Measurements from ENCODE around the gene PLA2G15.

Gene PLA2G15

DNA sequence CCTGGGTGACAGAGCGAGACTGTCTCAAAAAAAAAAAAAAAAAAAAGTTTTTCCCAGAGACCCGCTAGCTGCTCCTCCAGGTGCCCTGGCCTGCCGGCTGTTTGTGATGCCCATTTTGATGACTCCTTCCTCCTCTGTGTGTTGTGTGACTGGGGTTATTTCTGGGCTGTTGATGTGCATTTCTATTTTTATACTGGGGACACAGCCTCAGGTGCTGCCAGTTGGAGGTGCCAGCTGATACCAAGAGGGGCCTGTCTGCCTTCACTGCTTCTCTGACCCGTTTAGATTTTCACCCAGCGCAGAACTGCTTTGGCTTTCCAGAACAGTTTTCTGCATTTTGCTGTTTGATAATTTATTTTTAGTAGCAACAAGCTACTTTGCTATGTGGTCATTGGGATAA, 6.7 kb downstream of the PLA2G15 start:
- in situ Hi-C loops (cut with MboI; ENCODE audit: low sequenced_read_pairs) = no loop called here

DNA sequence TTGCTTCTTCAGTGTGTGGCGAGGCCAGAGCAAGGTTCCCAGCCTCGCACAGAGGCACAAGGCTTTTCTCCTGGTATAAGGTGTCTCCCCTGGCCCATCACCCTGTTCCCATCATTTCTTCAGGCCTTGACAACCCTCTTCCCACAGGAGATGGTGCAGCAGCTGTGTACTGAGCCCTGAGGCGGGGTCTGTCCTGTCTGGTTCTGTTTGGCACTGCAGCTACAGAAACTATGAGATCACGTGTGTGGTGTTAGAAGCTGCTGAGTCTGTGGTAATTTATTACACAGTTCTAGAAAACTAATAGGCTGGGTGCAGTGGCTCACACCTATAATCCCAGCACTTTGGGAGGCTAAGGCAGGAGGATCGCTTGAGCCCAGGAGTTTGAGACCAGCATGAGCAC, 7.2 kb downstream of the PLA2G15 start:
- in situ Hi-C loops (cut with MboI; ENCODE audit: low sequenced_read_pairs) = no loop called here

DNA sequence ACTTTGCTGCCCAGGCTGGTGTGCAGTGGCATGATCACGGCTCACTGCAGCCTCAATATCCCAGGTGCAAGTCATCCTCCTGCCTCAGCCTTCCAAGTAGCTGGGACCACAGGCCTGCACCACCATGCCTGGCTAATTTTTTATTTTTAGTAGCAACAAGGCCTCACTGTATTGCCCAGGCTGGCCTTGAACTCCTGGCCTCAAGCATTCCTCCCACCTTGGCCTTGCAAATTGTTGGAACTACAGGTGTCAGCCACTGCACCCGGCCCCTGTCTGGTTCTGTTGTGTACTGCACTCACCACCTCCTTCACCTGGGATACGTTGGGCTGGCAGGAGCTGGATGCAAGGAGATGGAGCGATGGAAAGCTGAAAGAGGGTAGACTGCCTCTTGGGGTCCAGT, 8.5 kb downstream of the PLA2G15 start:
- in situ Hi-C loops (cut with MboI; ENCODE audit: low sequenced_read_pairs) = no loop called here

DNA sequence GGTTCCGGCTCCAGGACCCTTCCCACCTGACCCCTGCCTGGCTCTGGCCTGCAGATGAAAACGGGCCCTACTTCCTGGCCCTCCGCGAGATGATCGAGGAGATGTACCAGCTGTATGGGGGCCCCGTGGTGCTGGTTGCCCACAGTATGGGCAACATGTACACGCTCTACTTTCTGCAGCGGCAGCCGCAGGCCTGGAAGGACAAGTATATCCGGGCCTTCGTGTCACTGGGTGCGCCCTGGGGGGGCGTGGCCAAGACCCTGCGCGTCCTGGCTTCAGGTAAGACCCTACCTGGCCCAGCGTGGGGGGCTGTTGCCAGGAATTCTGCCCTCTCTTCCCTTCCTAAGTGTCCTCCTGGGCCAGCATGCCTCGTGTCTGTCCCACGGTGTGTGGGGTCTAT, 10.5 kb downstream of the PLA2G15 start:
- in situ Hi-C loops (cut with MboI; ENCODE audit: low sequenced_read_pairs) = loop anchor here (5.0 kb wide), 1 partner anchor 72 kb away; no protein-coding TSS in a partner anchor

DNA sequence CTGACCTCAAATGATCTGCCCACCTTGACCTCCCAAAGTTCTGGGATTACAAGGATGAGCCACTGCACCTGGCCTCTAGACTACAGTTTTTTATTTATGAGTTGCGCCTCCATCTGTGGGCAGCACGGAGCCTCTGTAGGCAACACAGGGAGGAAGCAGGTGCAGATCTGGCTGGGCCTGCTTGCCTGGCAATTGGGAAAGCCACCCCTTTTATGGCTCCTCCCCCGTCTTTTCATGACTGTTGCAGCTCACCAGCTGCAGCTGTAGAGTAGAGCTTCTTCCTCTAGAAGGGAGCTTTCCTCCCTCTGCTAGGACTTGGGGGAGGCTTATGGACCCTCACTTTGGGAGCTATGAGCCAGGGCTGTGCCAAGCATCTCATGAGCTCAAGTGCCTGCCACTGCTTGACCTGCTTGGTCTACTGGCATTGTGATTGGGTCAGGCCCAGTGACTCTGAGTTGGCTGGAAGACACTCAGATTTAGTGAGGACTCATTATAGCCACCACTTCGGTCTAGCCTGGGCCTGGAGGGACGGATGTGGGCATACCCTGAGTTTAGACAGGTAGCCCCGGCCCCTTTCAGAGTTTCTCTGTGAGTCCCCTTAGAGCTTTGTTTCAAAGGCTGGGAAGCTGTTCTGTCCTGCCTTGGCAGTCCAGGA, 12.2 kb downstream of the PLA2G15 start:
- in situ Hi-C loops (cut with MboI; ENCODE audit: low sequenced_read_pairs) = loop anchor here (5.0 kb wide), 1 partner anchor 70 kb away; no protein-coding TSS in a partner anchor

DNA sequence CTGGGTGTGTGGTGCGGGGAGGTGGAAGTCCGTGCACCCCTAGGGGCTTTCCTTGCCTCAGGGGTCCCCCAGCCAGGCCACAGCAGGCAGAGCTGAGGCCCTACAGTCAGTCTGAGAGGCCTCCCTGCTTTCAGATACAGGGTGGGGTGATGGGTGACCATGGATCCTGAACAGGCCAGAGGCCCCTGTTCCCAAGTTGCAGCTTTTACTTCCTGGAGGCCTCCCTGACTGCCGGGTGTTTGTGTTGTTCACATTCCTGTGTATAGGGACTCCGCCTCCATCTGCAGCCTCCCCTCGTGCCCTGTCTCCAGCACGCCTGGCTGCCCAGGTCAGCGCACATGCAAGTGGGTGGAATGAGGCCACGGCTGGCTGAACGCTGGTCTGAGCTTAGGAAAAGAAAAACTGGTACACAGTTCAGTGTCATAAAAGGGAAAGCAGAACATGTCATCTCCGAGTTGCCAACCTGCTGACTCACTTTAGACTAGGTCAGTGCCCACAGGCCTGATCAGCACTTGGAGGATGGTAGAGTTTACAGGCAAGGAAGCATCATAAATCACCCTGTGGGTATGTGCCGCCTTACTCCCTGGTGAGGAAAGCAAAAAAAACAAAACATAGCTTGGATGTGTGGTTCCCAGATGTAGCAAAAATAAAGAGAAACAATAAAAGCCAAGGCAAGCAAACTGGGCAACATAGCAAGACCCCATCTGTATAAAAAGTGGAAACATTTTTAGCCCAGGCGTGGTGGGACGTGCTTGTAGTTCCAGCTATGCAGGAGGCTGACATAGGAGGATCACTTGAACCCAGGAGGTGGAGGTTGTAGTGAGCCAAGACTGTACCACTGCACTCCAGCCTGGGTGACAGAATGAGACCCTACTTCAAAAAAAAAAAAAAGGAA, 13.0 kb downstream of the PLA2G15 start:
- in situ Hi-C loops (cut with MboI; ENCODE audit: low sequenced_read_pairs) = loop anchor here (5.0 kb wide), 1 partner anchor 69 kb away; no protein-coding TSS in a partner anchor

DNA sequence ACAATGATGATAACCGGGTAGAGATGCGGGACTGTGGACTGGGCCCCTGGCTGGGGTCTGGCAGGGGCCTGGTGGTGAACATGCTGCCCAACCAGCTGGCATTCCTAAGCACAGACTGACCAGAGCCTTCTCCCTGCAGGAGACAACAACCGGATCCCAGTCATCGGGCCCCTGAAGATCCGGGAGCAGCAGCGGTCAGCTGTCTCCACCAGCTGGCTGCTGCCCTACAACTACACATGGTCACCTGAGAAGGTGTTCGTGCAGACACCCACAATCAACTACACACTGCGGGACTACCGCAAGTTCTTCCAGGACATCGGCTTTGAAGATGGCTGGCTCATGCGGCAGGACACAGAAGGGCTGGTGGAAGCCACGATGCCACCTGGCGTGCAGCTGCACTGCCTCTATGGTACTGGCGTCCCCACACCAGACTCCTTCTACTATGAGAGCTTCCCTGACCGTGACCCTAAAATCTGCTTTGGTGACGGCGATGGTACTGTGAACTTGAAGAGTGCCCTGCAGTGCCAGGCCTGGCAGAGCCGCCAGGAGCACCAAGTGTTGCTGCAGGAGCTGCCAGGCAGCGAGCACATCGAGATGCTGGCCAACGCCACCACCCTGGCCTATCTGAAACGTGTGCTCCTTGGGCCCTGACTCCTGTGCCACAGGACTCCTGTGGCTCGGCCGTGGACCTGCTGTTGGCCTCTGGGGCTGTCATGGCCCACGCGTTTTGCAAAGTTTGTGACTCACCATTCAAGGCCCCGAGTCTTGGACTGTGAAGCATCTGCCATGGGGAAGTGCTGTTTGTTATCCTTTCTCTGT, 14.0 kb downstream of the PLA2G15 start:
- in situ Hi-C loops (cut with MboI; ENCODE audit: low sequenced_read_pairs) = loop anchor here (5.0 kb wide), 1 partner anchor 68 kb away; no protein-coding TSS in a partner anchor

DNA sequence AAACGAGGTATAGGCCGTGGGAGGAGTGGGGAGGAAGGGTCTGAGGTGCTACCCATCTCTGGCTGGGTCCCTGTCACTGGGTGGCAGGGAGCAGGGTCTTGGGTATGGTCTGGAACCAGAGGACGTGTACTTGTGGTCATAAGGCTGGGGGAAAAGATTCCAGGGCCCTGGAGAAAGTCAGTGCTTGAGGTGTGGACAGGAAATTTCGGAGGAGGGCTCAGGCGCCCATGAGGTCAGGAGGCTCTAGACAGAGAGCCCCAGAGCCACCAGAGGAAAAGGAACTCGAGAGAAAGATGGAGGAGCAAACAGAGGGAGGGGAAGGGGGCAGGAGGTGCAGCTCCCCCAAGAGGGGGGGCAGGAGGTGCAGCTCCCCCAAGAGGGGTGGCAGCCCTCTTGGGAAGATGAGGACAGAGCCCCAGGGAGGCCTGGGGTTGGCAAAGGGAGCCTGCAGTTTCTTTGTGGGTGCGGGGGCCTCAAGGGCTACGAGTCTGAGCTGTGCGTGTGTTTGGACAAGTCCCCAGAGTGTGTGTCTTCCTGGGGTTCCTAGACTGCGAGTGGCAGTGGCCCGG, 18.5 kb downstream of the PLA2G15 start:
- in situ Hi-C loops (cut with MboI; ENCODE audit: low sequenced_read_pairs) = no loop called here

DNA sequence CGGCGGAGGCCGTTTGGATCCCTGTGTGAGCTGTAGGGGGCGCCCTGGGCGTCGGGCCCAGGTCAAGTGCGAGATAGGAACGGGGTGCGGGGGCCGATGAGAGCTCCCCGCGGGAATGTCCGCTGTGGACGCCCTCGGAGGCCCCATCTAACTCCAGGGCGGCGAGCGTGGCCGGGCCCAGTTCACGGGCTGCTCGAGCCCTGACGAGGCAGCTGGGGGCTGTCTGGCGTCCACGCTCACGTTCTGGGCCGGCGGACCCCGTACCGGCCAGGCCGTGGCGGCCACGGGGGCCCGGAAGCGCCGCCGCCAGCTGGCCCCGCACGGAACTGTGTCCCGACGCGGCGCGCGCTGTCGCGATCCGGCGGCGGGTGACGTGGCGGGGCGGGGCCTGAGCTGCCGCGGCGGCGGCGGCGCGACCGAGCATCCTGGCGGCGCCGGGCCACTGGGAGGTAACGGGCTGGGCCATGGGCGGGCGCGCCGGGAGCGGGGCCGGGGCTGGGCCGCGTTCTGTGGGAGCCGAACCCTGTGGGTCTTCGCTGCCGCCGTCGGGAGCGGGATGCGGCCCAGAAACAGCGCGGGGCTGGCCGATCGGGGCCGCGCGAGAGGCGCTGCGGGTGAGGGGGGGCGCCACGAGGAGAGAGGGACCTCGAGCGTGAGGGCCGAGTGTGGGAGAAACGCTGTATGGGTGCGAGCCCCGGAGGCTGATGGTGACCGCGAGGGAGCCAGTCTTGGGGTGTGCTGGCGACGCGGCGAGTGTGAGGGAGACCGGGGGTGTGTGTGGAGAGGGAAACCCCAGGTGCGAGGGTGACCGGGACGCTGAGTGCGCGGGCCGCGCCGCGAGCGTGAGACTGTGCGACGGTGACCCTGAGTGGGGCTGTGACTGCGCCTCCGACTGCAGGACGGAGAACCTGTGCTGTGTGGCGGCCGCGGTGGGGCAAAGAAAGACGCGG, 19.2 kb downstream of the PLA2G15 start, which contains the start of gene SLC7A6:
Gene SLC7A6 (plus strand): TSS at position 399 of the 950 bp plus-strand sequence. CDS start 10,201 bp downstream, outside the sequence.
- in situ Hi-C loops (cut with MboI; ENCODE audit: low sequenced_read_pairs) = no loop called here

DNA sequence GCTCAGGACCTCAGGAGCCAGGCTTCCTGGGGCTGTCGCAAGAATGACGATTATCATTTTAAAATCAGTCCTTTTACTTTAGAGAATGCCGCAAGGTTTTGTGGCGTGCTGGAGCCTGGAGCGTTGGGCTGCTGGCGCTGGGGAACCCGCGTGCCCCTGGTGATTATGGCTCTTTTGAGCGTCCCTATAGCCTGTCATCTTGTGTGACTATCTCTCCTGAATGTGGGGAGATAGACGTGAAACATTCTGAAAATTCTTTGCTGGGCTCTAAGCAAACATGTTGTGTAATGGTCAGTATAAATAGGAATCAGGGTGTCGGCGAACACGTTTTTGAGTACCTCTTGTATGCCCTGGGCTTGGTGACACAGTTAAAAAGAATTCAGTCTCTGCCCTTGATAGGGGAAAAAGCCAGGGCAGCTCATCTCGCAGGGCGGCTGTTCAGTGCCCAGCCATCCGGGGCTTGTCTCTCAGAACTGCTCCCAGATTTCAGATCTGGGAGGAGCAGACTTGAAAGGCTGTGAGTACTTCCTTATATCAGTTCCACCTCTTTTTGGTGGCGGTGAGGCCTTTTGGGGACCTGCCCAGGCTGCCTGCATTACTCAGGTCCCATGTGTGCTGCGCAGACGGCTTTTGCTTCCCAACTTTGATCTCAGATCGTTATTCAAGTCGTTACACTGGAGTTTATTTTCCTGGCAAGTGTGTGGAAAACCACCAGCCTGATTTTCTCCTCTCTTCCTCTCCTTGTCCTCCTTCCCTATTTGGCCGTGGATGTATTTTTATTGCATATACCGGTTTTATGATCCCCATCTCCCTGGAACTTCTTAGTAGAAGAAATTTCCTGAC, 20.1 kb downstream of the PLA2G15 start:
- in situ Hi-C loops (cut with MboI; ENCODE audit: low sequenced_read_pairs) = no loop called here

DNA sequence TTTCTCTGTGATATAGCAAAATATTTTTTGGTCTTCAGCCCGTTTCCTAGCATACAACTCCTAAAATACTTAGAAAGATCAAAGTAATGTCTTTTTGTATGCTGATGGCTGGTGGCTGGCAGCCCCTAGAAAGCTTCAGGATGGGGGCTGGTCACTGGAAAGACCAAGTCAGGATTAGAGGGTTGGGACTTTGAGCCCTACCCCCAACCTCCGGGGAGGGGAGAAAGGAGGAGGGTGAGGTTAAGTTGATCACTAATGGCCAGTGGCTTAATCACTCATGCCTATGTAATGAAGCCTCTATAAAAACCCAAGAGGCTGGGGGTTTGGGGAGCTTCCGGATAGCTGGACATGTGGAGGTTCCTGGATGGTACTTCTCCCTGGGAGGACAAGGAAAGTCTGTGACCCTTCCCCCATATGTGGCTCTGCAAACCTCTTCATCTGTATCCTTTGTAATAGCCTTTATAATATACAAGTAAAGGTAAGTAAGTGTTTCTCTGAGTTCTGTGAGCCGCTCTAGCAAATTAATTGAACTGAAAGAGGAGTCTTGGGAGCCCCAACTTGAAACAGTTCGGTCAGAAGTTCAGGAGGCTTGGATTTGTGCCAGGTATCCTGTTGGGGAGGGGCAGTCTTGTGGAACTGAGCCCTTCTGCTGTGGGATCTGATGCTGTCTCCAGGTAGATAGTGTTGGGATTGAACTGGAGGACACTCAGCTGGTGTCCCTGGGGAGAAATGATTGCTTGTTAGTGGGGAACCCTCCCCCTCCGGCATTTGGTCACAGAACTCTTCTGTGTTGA, 22.6 kb downstream of the PLA2G15 start:
- in situ Hi-C loops (cut with MboI; ENCODE audit: low sequenced_read_pairs) = no loop called here

DNA sequence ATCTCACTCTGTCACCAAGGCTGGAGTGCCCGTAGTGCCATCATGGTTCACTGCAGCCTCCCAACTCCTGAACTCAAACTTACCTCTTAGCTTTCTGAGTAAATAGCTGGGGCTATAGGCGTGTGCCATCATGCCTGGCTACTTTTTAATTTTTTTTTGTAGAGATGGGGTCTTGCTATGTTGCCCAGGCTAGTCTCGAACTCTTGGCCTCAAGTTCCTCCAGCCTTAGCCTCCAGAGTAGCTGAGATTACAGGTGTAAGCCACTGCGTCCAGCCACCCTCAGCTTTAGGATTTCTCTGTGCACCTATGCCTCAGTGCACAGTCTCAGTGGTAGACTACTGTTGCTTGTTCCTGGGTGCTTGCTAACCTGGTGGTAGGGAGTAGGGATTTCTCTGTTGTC, 24.6 kb downstream of the PLA2G15 start:
- in situ Hi-C loops (cut with MboI; ENCODE audit: low sequenced_read_pairs) = no loop called here

DNA sequence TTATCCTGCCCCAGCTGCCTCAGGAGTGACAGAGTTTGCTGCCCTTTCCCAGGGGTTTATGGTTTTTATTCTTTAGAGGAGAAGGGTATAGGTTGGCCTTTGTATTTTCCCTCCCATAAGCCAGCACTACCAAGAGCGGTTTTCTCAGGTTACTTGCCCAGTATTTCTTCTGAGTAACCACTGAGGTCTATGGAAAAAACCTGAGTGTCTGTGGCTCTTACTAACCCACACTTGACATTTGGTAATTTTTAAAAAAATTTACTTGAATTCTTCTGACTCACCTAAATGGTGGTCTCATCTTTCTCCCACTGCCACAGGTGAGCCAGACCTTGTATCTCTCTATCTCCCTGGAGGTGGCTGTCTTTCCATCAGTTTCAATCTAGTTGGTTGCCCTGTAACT, 25.2 kb downstream of the PLA2G15 start:
- in situ Hi-C loops (cut with MboI; ENCODE audit: low sequenced_read_pairs) = no loop called here

DNA sequence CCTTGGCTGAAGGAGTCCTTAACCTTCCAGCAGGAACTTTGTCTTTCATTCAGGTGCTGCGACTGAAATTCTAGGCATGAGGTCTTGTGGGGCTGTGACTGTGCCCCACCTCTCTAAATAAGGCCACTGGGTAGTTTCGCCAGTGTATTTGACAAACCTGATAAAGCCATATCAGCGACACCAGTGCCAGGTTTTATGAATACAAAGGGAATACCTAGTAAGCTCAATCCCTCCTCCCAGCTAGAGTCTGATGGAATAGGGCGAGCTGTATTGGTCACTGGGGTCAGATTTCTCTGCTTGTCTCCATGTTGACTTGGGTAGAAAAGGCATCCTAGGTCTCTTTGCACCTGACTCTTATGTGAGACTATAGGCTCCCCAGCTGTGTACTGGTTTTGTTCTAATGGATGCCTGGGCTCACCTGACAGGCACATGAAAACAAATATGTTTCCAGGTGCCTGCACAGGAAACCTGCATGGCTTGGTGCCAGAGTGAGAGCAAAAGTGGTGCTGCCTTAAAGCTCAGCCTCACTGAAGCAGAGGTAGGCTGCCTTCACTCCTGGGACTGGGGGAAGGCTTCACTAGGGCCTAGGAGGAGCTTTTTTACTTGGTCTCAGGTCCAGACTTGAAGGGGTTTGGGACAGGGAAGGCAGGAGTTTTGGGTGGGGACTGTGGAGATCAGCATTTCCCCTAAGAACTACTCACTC, 27.5 kb downstream of the PLA2G15 start:
- in situ Hi-C loops (cut with MboI; ENCODE audit: low sequenced_read_pairs) = no loop called here

DNA sequence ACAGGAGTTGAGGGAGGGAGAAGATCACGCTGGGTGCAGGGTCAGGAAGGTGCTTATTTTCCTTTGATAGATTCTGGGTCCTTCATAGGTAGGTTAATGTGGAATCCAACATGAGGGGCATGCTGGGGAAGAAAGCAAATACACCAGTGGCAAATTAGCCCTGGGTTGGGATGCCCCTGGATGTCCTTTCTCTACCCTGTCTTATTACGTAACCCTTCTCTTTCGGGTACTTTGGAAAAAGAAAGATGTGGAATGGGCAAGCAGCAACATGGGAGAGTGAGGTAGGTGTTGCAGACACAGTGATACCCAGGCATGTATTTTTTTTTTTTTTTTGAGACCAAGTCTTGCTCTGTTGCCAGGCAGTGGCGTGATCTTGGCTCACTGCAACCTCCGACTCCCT, 28.3 kb downstream of the PLA2G15 start:
- in situ Hi-C loops (cut with MboI; ENCODE audit: low sequenced_read_pairs) = no loop called here

DNA sequence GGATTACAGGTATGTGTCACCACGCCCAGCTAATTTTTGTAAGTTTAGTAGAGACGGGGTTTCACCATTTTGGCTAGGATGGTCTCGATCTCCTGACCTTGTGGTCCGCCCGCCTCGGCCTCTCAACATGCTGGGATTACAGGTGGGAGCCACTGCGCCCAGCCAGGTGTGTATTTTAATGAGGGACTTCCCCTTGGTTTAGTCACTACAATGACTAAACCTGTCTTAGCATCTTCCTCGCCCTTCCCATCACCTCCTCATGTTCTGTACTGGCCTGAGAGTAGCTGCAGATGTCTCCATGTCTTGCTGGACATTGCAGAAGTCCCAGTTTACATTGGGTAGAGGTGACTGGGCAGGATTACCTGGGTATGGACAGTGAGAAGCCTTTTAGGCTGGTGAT, 28.7 kb downstream of the PLA2G15 start:
- in situ Hi-C loops (cut with MboI; ENCODE audit: low sequenced_read_pairs) = no loop called here

DNA sequence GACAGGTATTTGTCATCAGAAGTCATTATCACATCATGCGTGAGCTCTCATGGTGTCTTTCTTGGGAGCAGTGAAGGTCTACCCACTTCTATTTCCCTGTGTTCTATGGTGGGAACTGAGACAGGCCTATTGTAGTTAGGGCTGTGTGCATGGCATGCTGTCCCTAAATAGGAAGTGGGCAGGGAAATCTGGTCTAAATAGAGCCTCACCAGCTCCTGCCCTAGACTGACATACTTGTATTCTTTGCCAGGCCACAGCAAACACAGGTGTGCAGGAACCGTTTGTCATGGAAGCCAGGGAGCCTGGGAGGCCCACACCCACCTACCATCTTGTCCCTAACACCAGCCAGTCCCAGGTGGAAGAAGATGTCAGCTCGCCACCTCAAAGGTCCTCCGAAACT, 29.3 kb downstream of the PLA2G15 start:
- in situ Hi-C loops (cut with MboI; ENCODE audit: low sequenced_read_pairs) = no loop called here
